Uterus (tissue), 4 donors: ENCODE data around the gene MGAT4A. TPM values are rescaled to one million over a fixed set of nuclear protein-coding genes. Genes with fewer than 3 reads are reported as not detected.

Experiments used
- DNase-seq, 2 donors: peaks; one replicate each; pipeline ENCODE4 v3.0.0-alpha.2; 2019 to 2020
- H3K27ac ChIP-seq, 2 donors: fragments of 200-600 bp; sonication (generic); 1 replicate in 1 of 2; 2 replicates in 1 of 2; pipeline ENCODE4 v1.5.1; 2016 to 2018
- H3K27me3 ChIP-seq, 2 donors: fragments of 200-600 bp; sonication (generic); one replicate each; pipeline ENCODE4 v1.5.1; 2018 to 2019; ENCODE audit warnings: control low read depth in 1 of 2
- H3K36me3 ChIP-seq, 2 donors: fragments of 200-600 bp; sonication (generic); one replicate each; pipeline ENCODE4 v1.5.1; 2019; ENCODE audit warnings: control low read depth in 1 of 2
- H3K4me1 ChIP-seq, 2 donors: fragments of 200-600 bp; sonication (generic); one replicate each; pipeline ENCODE4 v1.5.1; 2018 to 2019; ENCODE audit warnings: control low read depth in 1 of 2
- H3K4me3 ChIP-seq, 2 donors: fragments of 200-600 bp; sonication (generic); 1 replicate in 1 of 2; 2 replicates in 1 of 2; pipeline ENCODE4 v1.5.1; 2018 to 2019; ENCODE audit warnings: mild to moderate bottlenecking in 1 of 2
- H3K9me3 ChIP-seq, 2 donors: fragments of 200-600 bp; sonication (generic); one replicate each; pipeline ENCODE4 v1.5.1; 2019; ENCODE audit warnings: control low read depth in 1 of 2
- CTCF ChIP-seq, 4 experiments: fragments of 200-600 bp in 2 of 4; fragments of 450-650 bp in 2 of 4; sonication (generic) in 2 of 4; IDR thresholded peaks; one replicate each; pipeline ENCODE4 v1.5.1; 2016 to 2019; ENCODE audit warnings: antibody characterized with exemption in 4 of 4, mild to moderate bottlenecking in 2 of 4, moderate library complexity in 1 of 4
- POLR2A ChIP-seq, 2 donors: fragments of 450-650 bp; IDR thresholded peaks; one replicate each; pipeline ENCODE4 v1.6.1; 2016; ENCODE audit warnings: antibody characterized with exemption in 2 of 2, mild to moderate bottlenecking in 1 of 2, moderate library complexity in 1 of 2
- intact Hi-C: fragments of 100-400 bp; cut with DNase I; formaldehyde crosslinking; loops from one replicate; pipeline ENCODE4 v1.15.1; 2023; ENCODE audit warnings: low total_unique reads
- total RNA-seq, 4 donors: library from RNA; depleted of rRNA in 3 of 4; stranded (reverse); fragments of >200 nt in 3 of 4; gene quantifications; one replicate each; pipeline versions ENCODE4 v1.1.0 to v1.2.4, GENCODE V29; 2014 to 2023
- donor health status: DM: yes; HTN: yes; CAD: no.

Gene MGAT4A
- total RNA-seq, 4 donors from 2014 or later = 25.9 to 107 (median 52.9) TPM

GRCh38 chr2:98716786-98717185 lies 14.1 kb downstream of the MGAT4A start:
- H3K36me3 ChIP-seq = no peaks in the 10 kb centered on the region
- no peaks in the 10 kb centered on the region for H3K27me3 ChIP-seq
- H3K27ac ChIP-seq = no peak overlapping the region
- TF ChIP-seq CTCF (IDR thresholded peaks at IDR 0.05) = no peak
- no peak for TF ChIP-seq POLR2A (IDR thresholded peaks at IDR 0.05)
- H3K9me3 ChIP-seq = no peaks in the 10 kb centered on the region
- no peak overlapping the region for H3K4me3 ChIP-seq
- DNase-seq = no peak
- intact Hi-C loops = no loop called here
- no peaks in the 10 kb centered on the region for H3K4me1 ChIP-seq

- Histone ChIP-seq H3K36me3 (no peaks in the 10 kb centered on the region), H3K27ac (no peak overlapping the region), H3K4me1 (no peaks in the 10 kb centered on the region), H3K9me3 (no peaks in the 10 kb centered on the region), H3K4me3 (no peak overlapping the region), H3K27me3 (no peaks in the 10 kb centered on the region)
- intact Hi-C loops = no loop called here
- DNase-seq = no peak
- TF ChIP-seq CTCF (IDR thresholded peaks at IDR 0.05) (no peak), POLR2A (IDR thresholded peaks at IDR 0.05) (no peak)
Measured at GRCh38 chr2:98715812-98716451, 15.0 kb downstream of the MGAT4A start.

- intact Hi-C loops = no loop called here
- H3K4me3 ChIP-seq = no peak overlapping the region
- no peaks in the 10 kb centered on the region for H3K4me1 ChIP-seq
- no peak for DNase-seq
- H3K9me3 ChIP-seq = no peaks in the 10 kb centered on the region
- no peak for TF ChIP-seq CTCF (IDR thresholded peaks at IDR 0.05)
- no peak for TF ChIP-seq POLR2A (IDR thresholded peaks at IDR 0.05)
- H3K27me3 ChIP-seq = no peaks in the 10 kb centered on the region
- no peak overlapping the region for H3K27ac ChIP-seq
- H3K36me3 ChIP-seq = no peaks in the 10 kb centered on the region
Measured at GRCh38 chr2:98713332-98714015, 17.5 kb downstream of the MGAT4A start.

- Histone ChIP-seq H3K9me3 (no peaks in the 10 kb centered on the region), H3K36me3 (no peaks in the 10 kb centered on the region), H3K4me1 (no peaks in the 10 kb centered on the region), H3K27ac (no peak overlapping the region), H3K4me3 (no peak overlapping the region), H3K27me3 (no peaks in the 10 kb centered on the region)
- no peak for TF ChIP-seq CTCF (IDR thresholded peaks at IDR 0.05)
- no peak for TF ChIP-seq POLR2A (IDR thresholded peaks at IDR 0.05)
- DNase-seq = no peak
- intact Hi-C loops = no loop called here
Measured at GRCh38 chr2:98712145-98712544, 18.8 kb downstream of the MGAT4A start.

GRCh38 chr2:98711506-98711905 lies 19.4 kb downstream of the MGAT4A start:
- Histone ChIP-seq H3K27ac (no peak overlapping the region), H3K4me1 (no peaks in the 10 kb centered on the region), H3K9me3 (no peaks in the 10 kb centered on the region), H3K27me3 (no peaks in the 10 kb centered on the region), H3K4me3 (no peak overlapping the region), H3K36me3 (no peaks in the 10 kb centered on the region)
- DNase-seq = no peak
- no peak for TF ChIP-seq CTCF (IDR thresholded peaks at IDR 0.05)
- no peak for TF ChIP-seq POLR2A (IDR thresholded peaks at IDR 0.05)
- intact Hi-C loops = no loop called here
